ENCODE data around the gene TNS3. TPM values are rescaled to one million over a fixed set of nuclear protein-coding genes. Genes with fewer than 3 reads are reported as not detected.

Gene TNS3
- total and polyA plus RNA-seq, 9 of the 15 experiments (the other 6 are each of a cell fraction or from before 2014, with no cell fraction given) = 0.20 TPM; not detected in 8

- TF ChIP-seq, protein P1, sequence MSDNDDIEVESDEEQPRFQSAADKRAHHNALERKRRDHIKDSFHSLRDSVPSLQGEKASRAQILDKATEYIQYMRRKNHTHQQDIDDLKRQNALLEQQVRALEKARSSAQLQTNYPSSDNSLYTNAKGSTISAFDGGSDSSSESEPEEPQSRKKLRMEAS (CRISPR knock-in tag; IDR thresholded peaks at IDR 0.05) = no peak
- TF ChIP-seq, protein P2, sequence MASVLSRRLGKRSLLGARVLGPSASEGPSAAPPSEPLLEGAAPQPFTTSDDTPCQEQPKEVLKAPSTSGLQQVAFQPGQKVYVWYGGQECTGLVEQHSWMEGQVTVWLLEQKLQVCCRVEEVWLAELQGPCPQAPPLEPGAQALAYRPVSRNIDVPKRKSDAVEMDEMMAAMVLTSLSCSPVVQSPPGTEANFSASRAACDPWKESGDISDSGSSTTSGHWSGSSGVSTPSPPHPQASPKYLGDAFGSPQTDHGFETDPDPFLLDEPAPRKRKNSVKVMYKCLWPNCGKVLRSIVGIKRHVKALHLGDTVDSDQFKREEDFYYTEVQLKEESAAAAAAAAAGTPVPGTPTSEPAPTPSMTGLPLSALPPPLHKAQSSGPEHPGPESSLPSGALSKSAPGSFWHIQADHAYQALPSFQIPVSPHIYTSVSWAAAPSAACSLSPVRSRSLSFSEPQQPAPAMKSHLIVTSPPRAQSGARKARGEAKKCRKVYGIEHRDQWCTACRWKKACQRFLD (CRISPR knock-in tag; IDR thresholded peaks at IDR 0.05) = no peak
- no peak for TF ChIP-seq HDAC3 (IDR thresholded peaks at IDR 0.05; ENCODE audit: borderline replicate concordance, partially characterized antibody)
These were observed 158.7 kb downstream of the TNS3 start (continued) for GRCh38 chr7:47423196-47423595.

DNA sequence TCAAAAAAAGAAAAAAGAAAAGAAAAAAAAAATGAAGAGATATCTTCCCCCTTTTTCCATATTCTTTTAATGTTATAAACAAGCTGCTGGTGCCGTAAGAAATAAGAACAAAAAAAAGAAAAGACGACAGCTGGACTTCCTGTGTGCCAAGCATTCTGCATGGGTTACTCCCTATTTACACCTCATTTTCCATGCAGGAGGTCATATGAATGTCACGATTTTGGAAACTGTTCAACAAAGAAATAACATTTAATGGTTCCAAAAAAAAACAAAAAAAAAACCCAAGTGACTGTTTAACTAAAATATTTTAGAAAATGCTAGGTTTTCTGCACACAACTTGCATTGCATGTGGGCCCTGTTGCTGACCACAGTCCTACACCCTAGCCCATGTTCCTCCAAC lies 159.3 kb downstream of the TNS3 start:
- intact Hi-C loops (cut with micrococcal nuclease) (no loop called here), in situ Hi-C loops (cut with MboI) (no loop called here)
- WGBS (ENCODE audit: insufficient coverage, low coverage, missing lambda C conversion rate) = 0% methylated on average over 3 of the region's 3 CpGs
- H3K4me3 ChIP-seq = no peak overlapping the region
- ChIA-PET CTCF (ENCODE audit: low intra/inter-chr PET ratio) (no interaction called here), POLR2A (interaction anchor here (1.0 kb wide), 1 partner anchor 11 kb away, joined by 4 read pairs; no protein-coding TSS in a partner anchor)
- no peak overlapping the region for H2AFZ ChIP-seq (ENCODE audit: low read depth, low read length)
- no peak overlapping the region for H3K4me2 ChIP-seq (ENCODE audit: insufficient read depth, low read length)
- H3K79me2 ChIP-seq (ENCODE audit: control insufficient read depth, insufficient read depth, low read length) = no peaks in the 10 kb centered on the region
- no peaks in the 10 kb centered on the region for H4K20me1 ChIP-seq (replicated peaks; ENCODE audit: control insufficient read depth, insufficient read depth, low read length)
- H3K36me3 ChIP-seq (ENCODE audit: control insufficient read depth, insufficient read depth, low read length) = no peaks in the 10 kb centered on the region
- no peak for DNase-seq (ENCODE audit: extremely low read depth in 1 of 4, low spot score in 3 of 4)
- no peak for ATAC-seq
- H3K4me1 ChIP-seq (replicated peaks in 1 of 2; ENCODE audit: control insufficient read depth in 2 of 2, insufficient read depth in 2 of 2, low read length in 2 of 2) = no peaks in the 10 kb centered on the region
- FAIRE-seq = no peak
- H3K27me3 ChIP-seq (ENCODE audit: control insufficient read depth in 2 of 2, insufficient read depth in 2 of 2, low read length in 2 of 2) = peaks cover 0 to 16% of the 10 kb centered on the region in 2 experiments; a peak in 2 of 5 replicates
- H3K9me3 ChIP-seq (replicated peaks; ENCODE audit: control insufficient read depth, insufficient read depth, low read depth, low read length) = no peaks in the 10 kb centered on the region
- H3K27ac ChIP-seq (ENCODE audit: extremely low read depth, low read depth, low read length) = no peak overlapping the region
- no peak overlapping the region for H3K9ac ChIP-seq (ENCODE audit: insufficient read depth in 1 of 2, low read depth in 2 of 2, low read length in 2 of 2)
- H3K9me1 ChIP-seq (ENCODE audit: control insufficient read depth, insufficient read depth, low read length) = no peaks in the 10 kb centered on the region
- BruUV-seq (replicated peaks) = no TSS peak
- TF ChIP-seq, protein P3, sequence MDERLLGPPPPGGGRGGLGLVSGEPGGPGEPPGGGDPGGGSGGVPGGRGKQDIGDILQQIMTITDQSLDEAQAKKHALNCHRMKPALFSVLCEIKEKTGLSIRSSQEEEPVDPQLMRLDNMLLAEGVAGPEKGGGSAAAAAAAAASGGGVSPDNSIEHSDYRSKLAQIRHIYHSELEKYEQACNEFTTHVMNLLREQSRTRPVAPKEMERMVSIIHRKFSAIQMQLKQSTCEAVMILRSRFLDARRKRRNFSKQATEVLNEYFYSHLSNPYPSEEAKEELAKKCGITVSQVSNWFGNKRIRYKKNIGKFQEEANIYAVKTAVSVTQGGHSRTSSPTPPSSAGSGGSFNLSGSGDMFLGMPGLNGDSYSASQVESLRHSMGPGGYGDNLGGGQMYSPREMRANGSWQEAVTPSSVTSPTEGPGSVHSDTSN (CRISPR knock-in tag; IDR thresholded peaks at IDR 0.05; ENCODE audit: low read depth) = no peak
- TF ChIP-seq, protein P3 (tag; conservative IDR thresholded peaks at IDR 0.05; ENCODE audit: low read depth) = no peak
- TF ChIP-seq BCOR (IDR thresholded peaks at IDR 0.05) = no peak
- TF ChIP-seq TCF3 (CRISPR knock-in tag; IDR thresholded peaks at IDR 0.05) = no peak
- no peak for TF ChIP-seq SRSF9 (IDR thresholded peaks at IDR 0.05; ENCODE audit: borderline replicate concordance, low read depth, low read length)
- no peak for TF ChIP-seq E2F3 (CRISPR knock-in tag; IDR thresholded peaks at IDR 0.05)
- TF ChIP-seq CEBPG (CRISPR knock-in tag; IDR thresholded peaks at IDR 0.05) = no peak
- no peak for TF ChIP-seq CEBPG (tag; conservative IDR thresholded peaks at IDR 0.05 in 1 of 2, IDR thresholded peaks at IDR 0.05 in 1 of 2)
- no peak for TF ChIP-seq PCBP1 (IDR thresholded peaks at IDR 0.05; ENCODE audit: low read depth, low read length, poor library complexity, severe bottlenecking)
- TF ChIP-seq ZSCAN32 (CRISPR knock-in tag; IDR thresholded peaks at IDR 0.05) = no peak
- no peak for TF ChIP-seq FOXK2 (conservative IDR thresholded peaks at IDR 0.05 in 1 of 2, IDR thresholded peaks at IDR 0.05 in 1 of 2; ENCODE audit: low read depth in 2 of 2)
- TF ChIP-seq, protein P4, sequence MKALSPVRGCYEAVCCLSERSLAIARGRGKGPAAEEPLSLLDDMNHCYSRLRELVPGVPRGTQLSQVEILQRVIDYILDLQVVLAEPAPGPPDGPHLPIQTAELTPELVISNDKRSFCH (CRISPR knock-in tag; IDR thresholded peaks at IDR 0.05) = no peak
- TF ChIP-seq, protein P4 (tag; IDR thresholded peaks at IDR 0.05) = no peak
- TF ChIP-seq ZNF583 (CRISPR knock-in tag; IDR thresholded peaks at IDR 0.05) = no peak
- TF ChIP-seq SMARCA5 (IDR thresholded peaks at IDR 0.05) = no peak
- TF ChIP-seq SP1 (CRISPR knock-in tag; IDR thresholded peaks at IDR 0.05) = no peak
